Suprapubic skin (tissue), 4 donors: ENCODE measurements around the gene BORCS5. TPM values are rescaled to one million over a fixed set of nuclear protein-coding genes. Genes with fewer than 3 reads are reported as not detected.
A peak's percentile ranks its signal among the peaks of the same experiment; 100 is the strongest.

Source experiments
- DNase-seq, 2 donors: peaks; one replicate each; pipeline ENCODE4 v3.0.0-alpha.2; 2019; ENCODE audit warnings: low spot score in 2 of 2
- H3K27ac ChIP-seq: fragments of 200-600 bp; sonication (generic); one replicate; pipeline ENCODE4 v1.5.1; 2019
- H3K27me3 ChIP-seq: fragments of 200-600 bp; sonication (generic); one replicate; pipeline ENCODE4 v1.5.1; 2019
- H3K36me3 ChIP-seq: fragments of 200-600 bp; sonication (generic); one replicate; pipeline ENCODE4 v1.5.1; 2019
- H3K4me1 ChIP-seq: fragments of 200-600 bp; sonication (generic); one replicate; pipeline ENCODE4 v1.5.1; 2019
- H3K4me3 ChIP-seq: fragments of 200-600 bp; sonication (generic); one replicate; pipeline ENCODE4 v1.5.1; 2019; ENCODE audit warnings: mild to moderate bottlenecking
- H3K9me3 ChIP-seq: fragments of 200-600 bp; sonication (generic); one replicate; pipeline ENCODE4 v1.5.1; 2019
- CTCF ChIP-seq, 2 donors: fragments of 200-600 bp in 1 of 2; fragments of 450-650 bp in 1 of 2; sonication (generic) in 1 of 2; IDR thresholded peaks; one replicate each; pipeline ENCODE4 v1.5.1; 2016 to 2019; ENCODE audit warnings: antibody characterized with exemption in 2 of 2, mild to moderate bottlenecking in 1 of 2, moderate library complexity in 1 of 2
- EP300 ChIP-seq: sonication (generic); formaldehyde crosslinking; IDR thresholded peaks from one replicate; pipeline ENCODE4 v1.6.1; 2017; ENCODE audit warnings: antibody characterized with exemption
- POLR2A ChIP-seq, 2 donors: fragments of 450-650 bp; IDR thresholded peaks; one replicate each; pipeline ENCODE4 v1.6.1; 2017; ENCODE audit warnings: antibody characterized with exemption in 2 of 2, mild to moderate bottlenecking in 2 of 2, moderate library complexity in 2 of 2
- POLR2AphosphoS5 ChIP-seq, 3 donors: sonication (generic); formaldehyde crosslinking; IDR thresholded peaks; one replicate each; pipeline ENCODE4 v1.6.1; 2017; ENCODE audit warnings: antibody characterized with exemption in 3 of 3
- WGBS: methylation state at CpG from one replicate; pipeline ENCODE4 v1.1.5; 2018; 5-methylcytosine and 5-hydroxymethylcytosine counted together
- total RNA-seq, 4 donors: library from RNA; depleted of rRNA; stranded (reverse); fragments of >200 nt; gene quantifications; one replicate each; pipeline ENCODE4 v1.1.0, GENCODE V29; 2016

BORCS5 gene
- total RNA-seq, 4 donors from 2014 or later: 11.3 to 51.6 (median 21.0) TPM

- no peaks in the 10 kb centered on the region for H3K27me3 ChIP-seq
- DNase-seq: no peak
- H3K36me3 ChIP-seq: peaks cover 5% of the 10 kb centered on the region
- no peak overlapping the region for H3K4me3 ChIP-seq
- TF ChIP-seq CTCF (IDR thresholded peaks at IDR 0.05): peak; percentile 54 to 83
- TF ChIP-seq POLR2AphosphoS5 (IDR thresholded peaks at IDR 0.05): no peak
- H3K4me1 ChIP-seq: peaks cover 17% of the 10 kb centered on the region
- H3K9me3 ChIP-seq: no peaks in the 10 kb centered on the region
- H3K27ac ChIP-seq: no peak overlapping the region
- 79% methylated on average over 12 of the region's 12 CpGs for WGBS
Observed at GRCh38 chr12:12376646-12377448, 20.0 kb downstream of the BORCS5 start.

GRCh38 chr12:12378616-12379015 lies 21.7 kb downstream of the BORCS5 start:
- TF ChIP-seq POLR2A (IDR thresholded peaks at IDR 0.05): no peak
- H3K4me1 ChIP-seq: peaks cover 17% of the 10 kb centered on the region
- H3K27me3 ChIP-seq: no peaks in the 10 kb centered on the region
- H3K4me3 ChIP-seq: no peak overlapping the region
- H3K9me3 ChIP-seq: no peaks in the 10 kb centered on the region
- DNase-seq: no peak
- WGBS: 82% methylated on average over 2 of the region's 2 CpGs
- no peaks in the 10 kb centered on the region for H3K36me3 ChIP-seq
- H3K27ac ChIP-seq: no peak overlapping the region

- Histone ChIP-seq H3K9me3 (no peaks in the 10 kb centered on the region), H3K4me3 (no peak overlapping the region), H3K27ac (peak overlapping the region; percentile 41), H3K4me1 (peaks cover 17% of the 10 kb centered on the region), H3K27me3 (no peaks in the 10 kb centered on the region), H3K36me3 (no peaks in the 10 kb centered on the region)
- 72% methylated on average over 4 of the region's 4 CpGs for WGBS
- no peak for DNase-seq
- TF ChIP-seq CTCF (IDR thresholded peaks at IDR 0.05) (no peak), POLR2A (IDR thresholded peaks at IDR 0.05) (no peak), EP300 (no peak), POLR2AphosphoS5 (IDR thresholded peaks at IDR 0.05) (no peak)
Observed at GRCh38 chr12:12379831-12380730, 23.2 kb downstream of the BORCS5 start.

- Histone ChIP-seq H3K36me3 (no peaks in the 10 kb centered on the region), H3K9me3 (no peaks in the 10 kb centered on the region), H3K4me1 (peaks cover 17% of the 10 kb centered on the region), H3K27me3 (no peaks in the 10 kb centered on the region), H3K27ac (no peak overlapping the region), H3K4me3 (no peak overlapping the region)
- TF ChIP-seq POLR2A (IDR thresholded peaks at IDR 0.05) (no peak), EP300 (no peak), POLR2AphosphoS5 (IDR thresholded peaks at IDR 0.05) (no peak), CTCF (IDR thresholded peaks at IDR 0.05) (no peak)
- WGBS: 89% methylated on average over 6 of the region's 6 CpGs
- DNase-seq: no peak
Observed at GRCh38 chr12:12380949-12381593, 24.2 kb downstream of the BORCS5 start.

- TF ChIP-seq POLR2A (IDR thresholded peaks at IDR 0.05) (no peak), CTCF (IDR thresholded peaks at IDR 0.05) (no peak), EP300 (no peak)
- Histone ChIP-seq H3K27me3 (no peaks in the 10 kb centered on the region), H3K4me3 (no peak overlapping the region), H3K9me3 (no peaks in the 10 kb centered on the region), H3K27ac (no peak overlapping the region), H3K4me1 (peaks cover 13% of the 10 kb centered on the region), H3K36me3 (no peaks in the 10 kb centered on the region)
- 95% methylated on average over 3 of the region's 3 CpGs for WGBS
- no peak for DNase-seq
Observed at GRCh38 chr12:12381982-12382381, 25.1 kb downstream of the BORCS5 start.
